DND-41 (cell line): ENCODE results near the gene RPS3A.

Source experiments
- EZH2 ChIP-seq: IDR thresholded peaks from 3 replicates; pipeline ENCODE4 v1.6.1; 2012; ENCODE audit warnings: borderline replicate concordance, low read depth, mild to moderate bottlenecking, moderate library complexity, low read length, inconsistent platforms; ENCODE audit not compliant: severe bottlenecking
- TF ChIP-seq, protein P1 (sequence below): IDR thresholded peaks from 2 replicates; pipeline ENCODE4 v1.5.1; 2012; ENCODE audit warnings: borderline replicate concordance, low read length, moderate library complexity, mild to moderate bottlenecking; ENCODE audit not compliant: poor library complexity, severe bottlenecking; ENCODE audit errors: extremely low read depth

DNA sequence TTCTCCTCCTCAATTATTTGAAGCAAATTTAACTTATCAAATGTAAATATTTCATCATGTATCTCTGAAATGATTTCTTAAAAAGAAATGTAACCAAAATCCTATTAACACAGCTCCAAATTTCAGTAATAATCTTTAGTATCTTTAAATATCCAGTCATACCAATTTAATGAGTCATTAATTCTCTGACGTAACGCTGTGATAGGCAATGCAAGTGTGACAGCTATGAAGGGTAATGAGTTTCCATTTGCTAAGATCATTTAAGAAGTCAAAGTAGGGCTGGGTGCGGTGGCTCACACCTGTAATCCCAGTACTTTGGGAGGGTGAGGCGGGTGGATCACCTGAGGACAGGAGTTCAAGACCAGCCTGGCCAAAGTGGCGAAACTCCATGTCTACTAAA, 15.6 kb downstream of the RPS3A start:
- TF ChIP-seq, protein P1, sequence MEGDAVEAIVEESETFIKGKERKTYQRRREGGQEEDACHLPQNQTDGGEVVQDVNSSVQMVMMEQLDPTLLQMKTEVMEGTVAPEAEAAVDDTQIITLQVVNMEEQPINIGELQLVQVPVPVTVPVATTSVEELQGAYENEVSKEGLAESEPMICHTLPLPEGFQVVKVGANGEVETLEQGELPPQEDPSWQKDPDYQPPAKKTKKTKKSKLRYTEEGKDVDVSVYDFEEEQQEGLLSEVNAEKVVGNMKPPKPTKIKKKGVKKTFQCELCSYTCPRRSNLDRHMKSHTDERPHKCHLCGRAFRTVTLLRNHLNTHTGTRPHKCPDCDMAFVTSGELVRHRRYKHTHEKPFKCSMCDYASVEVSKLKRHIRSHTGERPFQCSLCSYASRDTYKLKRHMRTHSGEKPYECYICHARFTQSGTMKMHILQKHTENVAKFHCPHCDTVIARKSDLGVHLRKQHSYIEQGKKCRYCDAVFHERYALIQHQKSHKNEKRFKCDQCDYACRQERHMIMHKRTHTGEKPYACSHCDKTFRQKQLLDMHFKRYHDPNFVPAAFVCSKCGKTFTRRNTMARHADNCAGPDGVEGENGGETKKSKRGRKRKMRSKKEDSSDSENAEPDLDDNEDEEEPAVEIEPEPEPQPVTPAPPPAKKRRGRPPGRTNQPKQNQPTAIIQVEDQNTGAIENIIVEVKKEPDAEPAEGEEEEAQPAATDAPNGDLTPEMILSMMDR, result no peak
- TF ChIP-seq EZH2, result no peak
